Measurements from ENCODE around the gene MAP4K4.
"Not testable (repeated sequence)": the region's sequence is repeated elsewhere in the genome, so short reads cannot be mapped to it uniquely, and the experiment has no call there.

MAP4K4 gene

DNA sequence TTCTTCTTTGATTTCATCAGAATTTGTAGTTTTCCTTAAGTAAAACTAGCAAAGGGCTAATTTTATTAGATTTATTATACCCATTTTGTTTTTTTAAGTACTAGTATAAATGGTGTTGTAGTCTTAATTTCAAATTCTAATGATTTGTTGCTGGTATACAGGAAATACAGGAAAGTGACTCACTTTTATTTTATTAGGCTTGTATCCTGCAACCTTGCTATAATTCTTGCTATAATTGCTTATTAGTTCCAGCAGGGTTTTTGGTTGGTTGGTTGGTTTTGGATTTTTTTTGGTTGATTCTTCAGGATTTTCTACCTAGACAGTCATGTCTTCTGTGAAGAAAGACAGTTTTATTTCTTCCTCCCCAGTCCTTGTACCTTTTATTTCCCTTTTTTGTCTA lies 183.6 kb downstream of the MAP4K4 start:
- no peak for DNase-seq

DNA sequence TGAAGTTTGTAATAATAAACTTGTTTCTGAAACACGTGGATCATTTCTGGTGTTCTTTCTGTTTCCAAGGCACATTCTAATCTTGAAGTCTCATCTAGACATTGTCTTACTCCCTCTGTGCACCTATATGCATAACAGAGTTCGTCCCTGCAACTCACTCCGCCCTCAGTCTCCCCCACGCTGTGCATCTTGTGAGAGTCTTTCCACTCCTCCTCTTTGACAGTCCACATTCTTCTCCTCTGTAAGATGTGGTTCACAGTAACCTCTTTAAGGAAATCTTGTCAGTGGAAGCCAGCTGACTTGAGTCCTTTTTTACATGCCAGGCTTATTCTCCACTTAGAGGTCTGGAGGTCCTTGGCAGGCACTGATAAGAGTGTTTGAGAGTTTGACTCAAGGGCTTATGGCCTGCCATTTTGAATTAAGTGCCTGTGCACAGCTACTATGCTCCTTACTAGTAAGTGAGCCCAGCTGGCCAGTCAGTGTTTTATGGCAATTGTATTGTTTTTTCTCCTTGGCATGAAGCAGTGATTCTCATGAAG lies 185.3 kb downstream of the MAP4K4 start:
- DNase-seq: no peak

DNA sequence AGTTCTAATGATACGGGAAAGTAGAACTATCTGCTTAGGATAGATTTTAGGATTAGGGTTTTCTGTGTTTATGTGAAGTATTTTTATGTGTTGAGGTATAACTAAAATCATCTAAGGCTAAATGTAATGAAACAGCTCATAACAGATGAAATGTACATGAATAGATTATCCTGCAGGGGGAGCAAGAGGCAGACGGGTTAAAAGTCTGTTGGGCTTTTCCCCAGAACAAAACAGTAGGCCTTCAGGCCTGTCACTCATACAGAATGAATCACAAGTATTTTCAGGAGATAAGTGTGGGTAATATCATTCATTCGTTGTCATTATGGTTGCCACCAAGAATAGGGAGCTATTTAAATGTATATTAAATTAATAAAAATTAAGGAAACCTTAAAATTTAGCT lies 186.4 kb downstream of the MAP4K4 start:
- peak; percentile 50 for DNase-seq

DNA sequence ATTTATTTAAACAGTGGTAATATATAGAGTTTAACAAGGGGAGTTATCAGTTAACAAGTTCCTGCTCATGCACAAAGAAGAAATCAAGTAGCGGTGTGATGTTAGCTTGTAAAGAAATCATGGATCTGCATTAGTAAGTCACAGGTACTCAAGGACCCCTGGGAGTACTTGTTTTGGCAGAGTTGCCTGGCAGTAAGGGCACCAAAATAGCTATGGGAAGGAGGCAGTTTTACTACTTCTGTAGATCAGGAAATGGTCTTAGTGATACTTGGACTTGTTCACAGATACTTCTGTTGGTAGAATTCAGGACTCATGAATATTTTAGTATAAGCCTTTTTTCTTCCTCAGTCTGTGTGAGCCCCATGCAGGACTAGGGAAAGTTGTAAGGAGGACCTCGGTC lies 186.9 kb downstream of the MAP4K4 start:
- no peak for DNase-seq

DNA sequence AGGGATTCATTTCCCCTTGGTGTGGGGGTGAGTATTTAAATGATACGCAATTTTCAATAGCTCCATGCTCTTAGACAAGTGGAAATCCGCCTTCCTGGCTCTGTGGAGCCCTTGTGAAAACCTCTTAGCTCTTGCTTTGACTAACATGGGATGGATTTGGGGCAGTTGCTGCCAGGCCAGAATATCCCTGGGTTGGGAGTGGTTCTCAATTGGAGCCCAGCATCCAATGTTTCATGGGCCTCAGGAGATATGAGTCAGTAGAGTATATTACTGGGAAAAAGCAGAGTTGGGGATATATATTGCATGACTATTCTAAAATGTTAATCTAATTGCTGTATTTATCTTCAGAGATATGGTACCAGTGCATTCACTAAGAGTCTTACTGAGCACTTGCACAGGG lies 189.8 kb downstream of the MAP4K4 start:
- no peak for DNase-seq

DNA sequence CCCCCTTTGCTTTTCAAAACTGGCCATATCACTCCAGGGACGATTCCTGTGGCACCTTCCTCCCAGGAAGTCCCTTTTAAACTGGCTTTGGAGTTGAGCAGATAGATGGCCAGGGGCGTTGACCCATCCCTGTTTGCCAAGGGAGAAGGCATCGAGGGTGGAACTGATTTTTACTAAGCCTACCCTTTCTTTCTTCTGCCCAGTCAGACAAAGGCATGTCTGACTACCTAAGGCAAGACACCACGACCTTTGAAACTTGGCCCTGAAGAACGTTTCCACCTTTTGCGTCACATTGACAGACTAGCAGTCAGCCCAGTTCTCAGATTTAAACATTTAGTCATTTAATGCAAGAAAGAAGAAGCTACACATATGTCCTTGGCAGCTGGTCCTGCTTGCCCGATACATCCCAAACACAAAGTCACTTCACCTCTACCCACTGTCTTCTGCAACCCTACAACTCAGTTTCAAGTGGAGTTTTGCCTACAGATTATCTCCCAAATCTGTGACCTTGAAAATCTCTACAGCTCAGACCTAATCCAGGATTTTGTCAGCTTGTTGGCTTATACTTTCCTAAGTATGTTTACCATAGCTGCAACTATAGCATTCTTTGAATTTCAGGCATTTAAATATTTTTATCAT lies 192.1 kb downstream of the MAP4K4 start:
- DNase-seq: no peak

DNA sequence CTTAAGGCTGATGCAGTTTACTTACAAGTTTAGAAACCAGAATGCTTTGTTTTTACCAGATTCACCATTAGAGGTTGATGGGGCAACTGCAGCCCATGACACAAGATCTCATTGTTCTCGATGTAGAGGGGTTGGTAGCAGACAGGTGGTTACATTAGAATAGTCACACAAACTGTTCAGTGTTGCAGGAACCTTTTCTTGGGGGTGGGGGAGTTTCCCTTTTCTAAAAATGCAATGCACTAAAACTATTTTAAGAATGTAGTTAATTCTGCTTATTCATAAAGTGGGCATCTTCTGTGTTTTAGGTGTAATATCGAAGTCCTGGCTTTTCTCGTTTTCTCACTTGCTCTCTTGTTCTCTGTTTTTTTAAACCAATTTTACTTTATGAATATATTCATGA lies 194.9 kb downstream of the MAP4K4 start:
- no peak for DNase-seq

DNA sequence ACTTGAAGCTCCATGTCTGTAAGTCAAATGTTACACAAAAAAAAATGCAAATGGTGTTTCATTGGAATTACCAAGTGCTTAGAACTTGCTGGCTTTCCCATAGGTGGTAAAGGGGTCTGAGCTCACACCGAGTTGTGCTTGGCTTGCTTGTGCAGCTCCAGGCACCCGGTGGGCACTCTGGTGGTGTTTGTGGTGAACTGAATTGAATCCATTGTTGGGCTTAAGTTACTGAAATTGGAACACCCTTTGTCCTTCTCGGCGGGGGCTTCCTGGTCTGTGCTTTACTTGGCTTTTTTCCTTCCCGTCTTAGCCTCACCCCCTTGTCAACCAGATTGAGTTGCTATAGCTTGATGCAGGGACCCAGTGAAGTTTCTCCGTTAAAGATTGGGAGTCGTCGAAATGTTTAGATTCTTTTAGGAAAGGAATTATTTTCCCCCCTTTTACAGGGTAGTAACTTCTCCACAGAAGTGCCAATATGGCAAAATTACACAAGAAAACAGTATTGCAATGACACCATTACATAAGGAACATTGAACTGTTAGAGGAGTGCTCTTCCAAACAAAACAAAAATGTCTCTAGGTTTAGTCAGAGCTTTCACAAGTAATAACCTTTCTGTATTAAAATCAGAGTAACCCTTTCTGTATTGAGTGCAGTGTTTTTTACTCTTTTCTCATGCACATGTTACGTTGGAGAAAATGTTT lies 196.3 kb downstream of the MAP4K4 start:
- no peak for DNase-seq

DNA sequence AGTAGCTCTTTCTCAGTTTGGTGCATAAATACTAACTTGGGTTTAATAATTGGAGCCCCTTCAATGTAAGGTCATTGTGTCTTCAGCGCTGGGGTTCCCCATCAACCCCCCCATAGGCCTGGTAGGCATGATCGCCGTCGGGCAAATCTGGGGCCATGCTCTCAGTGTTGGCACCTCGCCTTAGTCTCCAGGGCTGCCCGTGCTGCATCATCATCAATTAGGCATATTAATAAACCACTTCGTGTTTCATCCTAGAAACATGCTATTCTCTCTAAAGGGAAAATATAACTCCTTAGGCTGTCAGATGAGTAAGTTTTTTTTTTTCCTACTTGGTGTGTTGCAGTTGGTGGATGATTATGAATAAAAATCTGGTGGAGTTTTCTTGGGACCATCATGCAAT lies 197.5 kb downstream of the MAP4K4 start:
- no peak for DNase-seq

DNA sequence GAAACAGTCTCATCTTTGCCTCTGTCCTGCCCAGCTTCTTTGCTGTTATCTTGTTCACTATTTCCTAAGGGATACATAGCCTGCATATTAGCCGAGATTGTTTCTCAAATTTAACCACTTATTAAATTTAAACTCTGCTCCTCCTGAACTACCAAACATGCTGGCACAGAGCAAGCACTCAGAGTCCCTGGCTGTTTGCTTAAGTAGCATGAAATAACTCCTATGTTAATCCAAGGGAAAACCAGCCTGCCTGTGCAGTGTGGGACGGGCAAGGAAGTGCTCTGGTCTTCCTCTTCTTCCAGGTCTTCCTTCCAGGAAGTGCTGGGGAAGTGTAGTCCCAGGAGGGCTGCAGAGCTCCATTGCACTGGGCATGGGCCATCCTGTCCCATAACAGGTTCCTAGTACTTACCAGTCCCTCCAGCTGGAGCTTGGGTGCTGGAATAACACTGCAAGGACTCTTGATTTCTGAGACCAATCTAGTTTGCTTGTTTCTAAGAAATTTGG lies 198.4 kb downstream of the MAP4K4 start:
- DNase-seq: no peak

DNA sequence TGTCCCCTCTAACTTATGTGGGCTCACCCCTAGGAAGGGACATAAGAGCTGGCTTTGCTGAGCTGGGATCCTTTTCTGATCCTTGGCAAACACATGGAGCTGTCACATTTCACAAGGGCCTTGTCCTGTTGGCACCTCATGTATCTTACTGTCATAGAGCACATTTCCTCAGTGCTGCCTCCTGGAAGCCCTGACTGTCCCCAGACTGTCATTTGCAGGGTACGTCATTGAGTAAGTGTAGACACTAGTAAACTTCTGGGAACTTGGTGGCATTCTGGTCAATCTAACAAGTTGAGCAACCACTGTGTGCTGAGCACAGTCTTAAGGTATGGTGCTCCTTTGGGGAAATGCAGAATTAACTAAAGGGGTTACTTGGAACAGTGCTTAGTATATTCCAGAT lies 199.8 kb downstream of the MAP4K4 start:
- no peak for DNase-seq

DNA sequence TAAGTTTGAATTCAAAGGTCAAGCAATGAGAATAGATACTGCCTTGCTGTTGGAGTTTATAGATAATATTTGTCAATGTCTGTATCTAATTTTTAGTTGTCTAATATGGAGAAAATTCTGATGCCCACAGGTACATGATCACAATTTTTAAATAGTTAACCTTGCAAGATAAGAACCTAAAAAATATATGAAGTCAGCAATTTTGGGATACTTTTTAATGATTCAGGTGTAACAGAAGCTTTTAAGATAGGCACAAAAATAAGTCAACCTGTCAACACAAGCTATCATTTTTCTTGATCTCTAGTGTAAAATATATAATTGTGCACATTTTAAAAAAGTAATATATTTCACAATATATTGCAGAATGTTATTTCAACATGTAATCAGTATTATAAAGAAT lies 201.8 kb downstream of the MAP4K4 start:
- no peak for DNase-seq

DNA sequence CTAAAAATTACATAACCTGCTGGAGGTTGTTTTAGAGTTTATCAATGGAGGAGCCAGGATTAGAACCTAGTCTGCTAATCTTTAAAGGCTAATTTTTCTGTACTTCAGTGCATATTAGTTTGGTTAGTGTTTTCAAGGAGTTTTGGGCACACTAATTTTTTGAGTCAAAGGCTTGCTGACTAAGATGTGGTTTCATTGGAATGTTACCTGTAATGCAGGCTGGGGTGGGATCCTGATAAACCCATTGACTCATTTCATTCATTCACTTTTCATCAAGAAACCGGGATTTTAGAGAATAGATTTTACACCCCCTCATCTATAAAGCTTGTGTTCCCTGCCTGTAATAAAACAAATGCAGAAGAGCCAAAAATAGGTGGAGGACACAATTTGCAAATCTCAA lies 202.4 kb downstream of the MAP4K4 start:
- no peak for DNase-seq

DNA sequence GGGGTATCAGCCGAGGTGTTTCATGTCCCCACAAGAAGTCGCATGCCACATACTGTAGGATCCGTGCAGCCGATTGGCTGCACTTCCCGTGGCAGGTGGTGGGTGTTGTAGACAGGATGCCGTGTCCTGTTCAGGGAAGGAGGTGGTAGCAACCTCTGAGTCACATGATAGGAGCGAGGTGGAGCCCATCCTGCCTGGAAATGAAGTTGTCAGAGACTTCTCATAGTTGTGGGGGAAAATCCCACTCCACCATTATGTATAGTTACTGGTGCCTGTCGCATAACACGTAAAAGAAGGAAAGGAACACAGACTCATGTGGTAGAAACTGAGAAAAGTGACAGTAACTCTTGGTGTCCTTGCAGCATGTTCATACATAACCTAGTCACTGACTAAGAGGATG lies 202.9 kb downstream of the MAP4K4 start:
- DNase-seq: peak; percentile 76

DNA sequence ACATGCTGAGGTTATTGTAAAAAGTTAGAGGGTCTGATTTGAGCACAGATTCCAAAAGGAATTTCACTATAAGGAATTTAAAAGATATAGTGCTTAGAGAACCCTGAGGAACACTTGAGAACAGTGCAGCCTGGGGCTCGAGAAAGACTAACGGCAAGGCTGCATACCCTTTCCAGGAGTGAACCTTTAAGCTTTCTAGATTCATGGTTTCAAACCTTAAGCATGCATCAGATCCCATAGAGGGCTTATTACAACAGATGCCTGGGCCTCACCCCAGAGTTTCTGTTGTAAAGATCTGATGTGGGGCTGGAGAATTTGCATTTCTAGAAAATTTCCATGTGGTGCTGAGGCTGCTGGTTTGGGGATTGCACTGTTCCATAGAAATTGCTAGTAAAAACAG lies 203.7 kb downstream of the MAP4K4 start:
- no peak for DNase-seq

DNA sequence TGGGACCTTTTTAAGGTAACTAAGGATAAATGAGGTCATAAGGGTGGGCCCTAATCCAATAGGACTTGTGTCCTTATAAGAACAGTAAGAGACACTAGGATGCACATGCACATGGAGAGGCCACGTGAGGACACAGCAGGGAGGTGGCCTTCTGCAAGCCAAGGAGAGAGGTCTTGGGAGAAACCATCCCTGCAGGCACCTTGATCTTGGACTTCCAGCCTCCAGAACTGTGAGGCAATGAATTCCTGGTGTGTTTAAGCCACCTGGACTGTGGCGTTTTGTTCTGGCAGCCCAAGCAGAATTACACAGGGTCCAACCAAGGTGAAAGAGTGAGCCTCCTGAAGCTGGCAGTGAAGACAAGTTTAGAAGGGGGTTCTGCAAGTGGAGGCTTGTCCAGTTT lies 204.7 kb downstream of the MAP4K4 start:
- no peak for DNase-seq

DNA sequence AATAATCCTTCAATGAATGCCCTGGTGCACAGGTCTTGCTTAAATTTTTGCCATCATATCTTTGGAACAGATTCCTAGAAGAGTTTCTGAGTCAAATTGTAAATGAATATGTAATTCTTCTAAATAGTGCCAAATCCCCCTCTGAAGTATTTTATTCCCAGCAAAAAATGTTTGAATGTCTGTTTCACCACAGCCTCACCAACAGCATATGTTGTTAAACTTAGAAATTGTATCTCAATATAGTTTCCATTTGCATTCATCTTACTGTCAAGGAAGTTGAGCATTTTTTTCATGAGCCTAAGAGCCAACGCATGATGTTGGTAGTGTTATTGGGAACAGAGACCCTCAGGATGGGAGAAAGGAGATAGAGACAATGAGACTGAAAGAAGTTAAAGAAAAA lies 207.4 kb downstream of the MAP4K4 start:
- no peak for DNase-seq

DNA sequence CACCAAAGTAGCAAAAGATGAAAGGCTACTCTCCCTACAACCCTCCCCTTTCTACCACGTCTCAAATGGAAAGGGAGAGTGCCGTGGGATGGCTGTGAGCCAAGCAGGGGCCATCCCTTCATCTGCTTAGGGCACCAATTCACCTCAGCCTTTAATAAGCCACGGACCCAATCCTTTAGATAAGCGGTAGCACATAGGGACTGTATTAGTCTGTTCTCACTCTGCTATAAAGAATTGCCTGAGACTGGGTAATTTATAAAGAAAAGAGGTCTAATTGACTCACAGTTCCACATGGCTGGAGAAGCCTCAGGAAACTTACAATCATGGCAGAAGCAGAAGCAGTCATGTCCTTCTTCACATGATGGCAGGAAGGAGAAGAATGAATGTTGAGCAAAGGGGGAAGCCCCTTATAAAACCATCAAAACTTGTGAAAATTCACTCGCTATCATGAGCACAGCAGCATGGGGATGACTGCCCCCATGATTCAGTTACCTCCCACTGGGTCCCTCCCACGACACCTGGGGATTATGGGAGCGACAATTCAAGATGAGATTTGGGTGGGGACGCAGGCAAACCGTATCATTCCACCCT lies 208.3 kb downstream of the MAP4K4 start:
- no peak for DNase-seq

DNA sequence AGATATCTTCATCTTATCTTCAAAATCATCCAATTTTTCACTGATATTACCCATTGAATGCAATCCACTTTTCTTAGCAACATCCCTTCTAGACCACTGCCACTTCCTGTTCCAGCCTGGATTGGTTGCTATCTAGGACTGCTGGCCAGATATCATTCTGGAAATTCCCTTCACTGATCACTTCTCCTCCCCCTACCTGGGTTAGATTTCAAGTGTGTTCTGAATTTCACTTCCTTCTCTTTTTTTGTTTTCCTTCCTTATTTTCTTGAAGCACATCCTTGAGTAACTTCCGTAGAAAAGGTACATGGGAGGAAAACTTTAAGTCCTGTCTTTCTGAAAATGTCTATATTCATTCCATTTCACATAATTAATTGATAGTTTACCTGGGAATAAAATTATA lies 212.3 kb downstream of the MAP4K4 start:
- no peak for DNase-seq

DNA sequence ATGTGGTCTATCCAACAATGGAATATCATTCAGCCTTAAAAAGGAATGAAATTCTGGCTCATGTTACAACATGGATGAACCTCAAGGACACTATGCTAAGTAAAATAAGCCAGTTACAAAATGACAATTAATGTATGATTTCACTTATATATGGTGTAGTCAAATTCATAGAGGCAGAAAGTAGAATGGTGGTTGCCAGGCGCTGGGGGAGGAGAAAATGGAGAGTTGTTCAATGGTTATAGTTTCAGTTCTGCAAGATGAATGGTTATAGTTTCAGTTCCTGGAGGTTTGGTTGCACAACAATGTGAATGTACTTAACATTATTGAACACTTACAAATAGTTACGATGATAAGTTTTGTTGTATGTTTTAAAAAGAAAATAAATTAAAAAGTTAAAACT lies 215.0 kb downstream of the MAP4K4 start:
- peak; percentile 56 for DNase-seq

DNA sequence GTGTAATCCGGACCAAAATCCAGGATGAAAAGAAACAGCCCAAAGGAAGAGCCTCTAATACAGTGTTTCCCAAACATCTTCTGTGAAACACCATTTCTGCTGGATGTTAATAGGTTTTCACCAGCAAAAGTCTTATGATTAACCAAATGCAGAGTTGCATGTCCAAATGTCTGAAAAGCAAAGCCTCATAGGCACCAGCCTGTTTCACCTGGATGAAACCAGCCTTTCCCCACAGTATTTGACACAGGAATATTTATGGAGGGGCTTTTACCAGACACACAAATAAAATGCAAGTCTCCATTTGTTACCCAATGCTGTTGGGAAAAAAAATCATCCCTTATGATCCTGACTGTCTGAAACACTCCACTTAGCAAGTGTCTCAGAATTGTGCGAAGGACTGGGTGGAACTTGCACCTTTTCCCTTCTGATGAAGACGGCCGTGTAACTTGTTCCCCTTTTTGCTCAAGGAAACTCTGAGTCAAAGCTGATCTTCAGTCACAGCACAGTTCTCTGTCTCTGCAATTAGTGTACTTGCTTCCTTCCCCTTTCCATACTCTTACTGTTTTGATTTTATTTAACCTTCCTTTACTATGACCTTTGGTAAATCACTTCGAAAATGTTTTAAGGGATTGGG lies 223.9 kb downstream of the MAP4K4 start:
- DNase-seq: no peak

DNA sequence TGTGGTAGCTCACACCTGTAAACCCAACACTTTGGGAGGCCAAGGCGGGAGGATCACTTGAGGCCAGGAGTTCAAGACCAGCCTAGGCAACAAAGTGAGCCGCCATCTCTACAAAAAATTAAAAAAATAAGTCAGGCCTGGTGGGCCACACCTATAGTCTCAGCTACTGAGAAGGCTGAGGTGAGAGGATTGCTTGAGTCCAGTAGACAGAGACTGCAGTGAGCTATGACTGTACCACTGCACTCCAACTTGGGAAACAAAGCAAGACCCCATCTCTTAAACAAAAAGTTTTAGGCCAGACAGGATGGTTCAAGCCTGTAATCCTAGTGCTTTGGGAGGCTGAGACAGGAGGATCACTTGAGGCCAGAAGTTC lies 224.4 kb downstream of the MAP4K4 start:
- no peak for DNase-seq

DNA sequence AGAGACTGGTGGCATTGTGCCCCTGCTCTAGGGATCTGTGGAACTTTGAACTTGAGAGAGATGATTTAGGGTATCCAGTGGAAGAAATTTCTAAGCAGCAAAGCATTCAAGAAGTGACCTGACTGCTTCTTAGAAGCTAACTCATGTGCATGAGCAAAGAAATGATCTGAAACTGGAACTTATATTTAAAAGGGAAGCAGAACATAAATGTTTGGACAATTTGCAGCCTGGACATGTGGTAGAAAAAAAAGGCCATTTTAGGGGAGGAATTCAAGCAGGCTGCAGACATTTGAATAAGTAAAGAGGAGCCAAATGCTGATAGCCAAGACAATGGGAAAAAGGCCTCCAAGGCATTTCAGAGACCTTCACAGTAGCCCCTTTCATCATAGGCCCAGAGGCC lies 226.8 kb downstream of the MAP4K4 start:
- not testable (repeated sequence) for DNase-seq

DNA sequence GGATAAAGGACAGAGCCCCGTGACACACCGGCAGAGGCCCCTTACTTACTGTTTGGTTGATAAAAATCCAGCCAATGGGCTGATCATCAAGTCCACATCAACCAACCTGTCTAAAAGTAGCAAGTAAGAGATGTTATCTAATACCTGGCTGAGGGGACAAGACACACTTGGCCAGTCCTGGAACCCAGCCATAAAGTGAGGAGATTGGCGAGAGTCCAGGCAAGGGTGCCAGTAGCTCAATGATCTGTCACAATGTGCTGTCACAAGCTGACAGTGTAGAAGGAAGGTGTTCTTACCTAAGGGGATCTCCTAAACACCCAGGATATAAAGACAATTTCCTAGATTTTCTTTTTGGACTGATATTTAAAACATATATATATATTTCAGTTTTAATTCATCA lies 232.5 kb downstream of the MAP4K4 start:
- no peak for DNase-seq
